Esophagus muscularis mucosa (tissue), 3 donors: ENCODE measurements around the gene ATG12.

Source experiments
- POLR2A ChIP-seq: fragments of 450-650 bp; IDR thresholded peaks from one replicate; pipeline ENCODE4 v1.6.1; 2017; ENCODE audit warnings: antibody characterized with exemption, moderate library complexity, mild to moderate bottlenecking, low read depth
- TF ChIP-seq, protein P1 (sequence below), 3 experiments: fragments of 200-600 bp in 2 of 3; fragments of 450-650 bp in 1 of 3; sonication (generic) in 2 of 3; IDR thresholded peaks; one replicate each; pipeline ENCODE4 v1.5.1; 2017 to 2019; ENCODE audit warnings: antibody characterized with exemption in 3 of 3, mild to moderate bottlenecking in 2 of 3, moderate library complexity in 1 of 3

GRCh38 chr5:115857626-115858349 lies 16.4 kb upstream of the ATG12 start:
- TF ChIP-seq, protein P1, sequence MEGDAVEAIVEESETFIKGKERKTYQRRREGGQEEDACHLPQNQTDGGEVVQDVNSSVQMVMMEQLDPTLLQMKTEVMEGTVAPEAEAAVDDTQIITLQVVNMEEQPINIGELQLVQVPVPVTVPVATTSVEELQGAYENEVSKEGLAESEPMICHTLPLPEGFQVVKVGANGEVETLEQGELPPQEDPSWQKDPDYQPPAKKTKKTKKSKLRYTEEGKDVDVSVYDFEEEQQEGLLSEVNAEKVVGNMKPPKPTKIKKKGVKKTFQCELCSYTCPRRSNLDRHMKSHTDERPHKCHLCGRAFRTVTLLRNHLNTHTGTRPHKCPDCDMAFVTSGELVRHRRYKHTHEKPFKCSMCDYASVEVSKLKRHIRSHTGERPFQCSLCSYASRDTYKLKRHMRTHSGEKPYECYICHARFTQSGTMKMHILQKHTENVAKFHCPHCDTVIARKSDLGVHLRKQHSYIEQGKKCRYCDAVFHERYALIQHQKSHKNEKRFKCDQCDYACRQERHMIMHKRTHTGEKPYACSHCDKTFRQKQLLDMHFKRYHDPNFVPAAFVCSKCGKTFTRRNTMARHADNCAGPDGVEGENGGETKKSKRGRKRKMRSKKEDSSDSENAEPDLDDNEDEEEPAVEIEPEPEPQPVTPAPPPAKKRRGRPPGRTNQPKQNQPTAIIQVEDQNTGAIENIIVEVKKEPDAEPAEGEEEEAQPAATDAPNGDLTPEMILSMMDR (IDR thresholded peaks at IDR 0.05) = no peak
- TF ChIP-seq POLR2A = no peak
